Measurements from ENCODE around the gene MEGF9.
A peak's percentile ranks its signal among the peaks of the same experiment; 100 is the strongest.
"Not testable (repeated sequence)": the region's sequence is repeated elsewhere in the genome, so short reads cannot be mapped to it uniquely, and the experiment has no call there.

The MEGF9 gene

DNA sequence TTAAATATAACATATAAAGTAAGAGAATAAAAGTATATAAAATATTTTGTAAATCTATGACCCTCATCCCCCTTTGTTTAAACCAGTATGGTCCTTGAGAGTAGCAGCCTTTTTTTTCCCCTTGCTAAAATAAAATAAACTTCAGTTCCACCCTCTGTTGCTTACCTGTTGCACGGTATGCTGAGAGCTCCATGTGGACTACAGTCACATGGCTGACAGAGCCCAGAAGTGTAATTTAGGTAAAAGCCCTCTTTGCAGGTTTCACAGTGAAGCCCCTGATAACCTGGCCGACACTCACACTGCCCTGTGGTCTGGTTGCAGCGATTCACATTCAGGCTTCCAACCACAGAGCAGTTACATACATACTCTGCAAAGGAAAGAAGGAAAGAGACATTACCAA, 55.1 kb downstream of the MEGF9 start:
- DNase-seq (ENCODE audit: low read depth, low spot score) = no peak

DNA sequence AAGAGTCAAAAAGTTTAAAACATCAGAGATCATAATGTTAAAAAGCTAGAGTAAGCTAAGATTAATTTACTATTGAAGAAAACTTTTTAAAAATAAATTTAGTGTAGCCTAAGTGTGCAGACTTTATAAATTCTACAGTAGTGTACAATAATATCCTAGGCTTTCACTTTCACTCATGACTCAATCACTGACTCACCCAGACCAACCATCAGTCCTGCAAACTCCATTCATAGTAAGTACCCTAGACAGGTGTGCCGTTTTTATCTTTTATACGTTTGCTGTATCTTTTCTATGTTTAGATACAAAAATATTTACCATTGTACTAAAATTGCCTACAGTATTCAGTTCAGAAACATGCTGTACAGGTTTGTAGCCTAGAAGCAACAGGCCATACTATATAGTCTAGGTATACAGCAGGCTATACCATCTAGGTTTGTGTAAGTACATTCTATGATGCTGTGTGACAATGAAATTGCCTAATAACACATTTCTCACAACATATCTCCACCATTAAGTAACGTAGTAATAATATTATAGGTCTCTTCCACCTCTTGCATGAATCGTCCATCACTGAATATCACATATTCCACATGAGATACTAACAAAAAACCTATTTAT, 59.2 kb downstream of the MEGF9 start:
- DNase-seq (ENCODE audit: low read depth, low spot score) = peak; percentile 56

DNA sequence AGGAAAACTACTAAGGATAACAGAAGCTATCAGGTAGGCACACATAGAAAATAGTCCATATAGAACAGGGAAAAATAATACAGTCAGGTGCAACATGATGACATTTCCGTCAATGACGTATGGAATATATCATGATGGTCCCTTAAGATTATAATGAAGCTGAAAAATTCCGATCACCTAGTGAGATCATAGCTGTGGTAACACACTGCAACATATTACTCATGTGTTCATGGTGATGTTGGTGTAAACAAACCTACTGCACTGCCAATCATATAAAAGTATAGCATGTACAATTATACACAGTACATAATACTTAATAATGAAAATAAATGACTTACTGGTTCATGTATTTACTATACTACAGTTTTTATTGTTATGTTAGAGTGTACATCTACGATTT, 60.0 kb downstream of the MEGF9 start:
- DNase-seq (ENCODE audit: low read depth, low spot score) = no peak

DNA sequence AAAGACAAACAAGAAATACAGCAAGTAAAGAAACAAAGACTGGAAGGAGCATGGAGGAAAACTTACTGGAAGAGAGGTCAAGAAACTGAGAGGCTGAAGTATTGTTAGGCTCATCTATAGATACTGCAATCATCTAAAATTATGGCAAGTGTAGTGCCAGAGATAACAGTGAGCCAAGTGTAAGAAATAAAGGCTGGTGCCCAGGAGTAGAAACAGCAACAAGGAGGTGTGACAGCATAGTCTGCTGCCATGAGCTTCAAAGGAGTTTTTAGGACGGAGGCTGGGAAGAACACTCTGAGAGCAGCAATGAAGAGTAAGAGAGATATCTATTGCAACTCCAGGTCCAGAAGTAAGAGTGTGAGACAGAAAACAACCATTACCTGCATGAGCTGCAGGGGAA, 60.5 kb downstream of the MEGF9 start:
- DNase-seq (ENCODE audit: low read depth, low spot score) = no peak

DNA sequence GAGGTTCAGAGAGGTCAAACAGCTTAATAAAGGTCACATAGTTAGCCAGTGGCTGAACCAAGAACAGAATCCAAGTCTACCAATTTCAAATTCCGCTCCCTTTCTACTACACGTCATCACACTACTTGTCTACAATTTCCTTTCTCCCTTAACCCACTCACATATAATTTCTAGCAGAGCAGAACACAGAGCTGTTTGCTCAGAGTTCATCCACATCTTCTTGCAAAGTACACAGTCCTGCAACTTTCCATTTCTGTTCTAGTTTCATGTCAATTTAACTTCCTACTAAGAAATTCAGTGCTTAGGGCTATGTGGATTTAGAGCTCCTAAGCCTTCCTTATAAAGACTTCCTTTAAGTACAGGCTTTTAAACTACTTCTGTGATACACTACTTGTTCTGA, 61.3 kb downstream of the MEGF9 start:
- DNase-seq (ENCODE audit: low read depth, low spot score) = no peak

DNA sequence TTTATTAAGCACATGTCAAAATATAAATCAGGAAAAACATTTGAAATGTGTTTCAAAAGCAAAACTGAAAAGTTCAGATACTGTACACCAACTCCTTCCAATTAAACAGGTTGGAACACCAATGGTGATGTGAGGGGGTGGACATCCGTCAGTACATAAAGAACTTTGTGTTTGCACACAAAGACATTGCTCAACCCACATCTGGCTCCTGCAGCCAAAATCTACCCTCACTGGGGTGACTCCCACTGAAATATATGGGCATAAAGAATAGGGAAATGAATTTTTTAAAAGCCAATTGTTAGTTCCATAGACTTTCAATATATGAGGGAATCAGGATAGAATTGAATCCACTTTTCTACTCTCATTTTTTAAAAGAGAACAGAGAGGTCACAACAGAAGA, 63.9 kb downstream of the MEGF9 start:
- no peak for DNase-seq (ENCODE audit: low read depth, low spot score)

DNA sequence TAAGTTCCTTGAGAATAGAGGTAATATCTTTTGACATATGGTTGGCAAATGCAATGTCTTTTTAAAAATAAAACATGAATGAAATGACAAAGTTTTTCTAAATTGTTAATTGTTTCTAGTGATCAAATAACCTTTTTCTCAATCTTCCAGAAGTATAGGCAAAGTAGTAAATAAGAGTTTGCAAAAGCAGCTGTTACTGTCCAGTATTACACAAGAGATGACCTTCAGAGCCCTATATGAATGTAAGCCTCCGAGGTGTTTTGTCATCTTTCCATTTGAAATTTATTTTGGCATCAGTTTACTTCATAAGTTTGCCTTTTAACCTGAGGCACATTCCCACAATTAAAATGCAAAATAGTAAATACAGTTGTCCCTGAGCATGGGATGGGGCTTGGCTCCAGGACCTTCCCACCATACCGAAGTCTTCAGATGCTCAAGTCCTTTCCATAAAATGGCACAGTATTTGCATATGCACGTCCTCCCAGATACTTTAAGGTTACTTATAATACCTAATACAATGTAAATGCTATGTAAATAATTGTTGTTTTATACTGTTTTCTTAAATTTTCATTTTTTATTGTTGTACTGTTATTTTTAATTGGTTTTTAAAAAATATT, 65.6 kb downstream of the MEGF9 start:
- DNase-seq (ENCODE audit: low read depth, low spot score) = no peak

DNA sequence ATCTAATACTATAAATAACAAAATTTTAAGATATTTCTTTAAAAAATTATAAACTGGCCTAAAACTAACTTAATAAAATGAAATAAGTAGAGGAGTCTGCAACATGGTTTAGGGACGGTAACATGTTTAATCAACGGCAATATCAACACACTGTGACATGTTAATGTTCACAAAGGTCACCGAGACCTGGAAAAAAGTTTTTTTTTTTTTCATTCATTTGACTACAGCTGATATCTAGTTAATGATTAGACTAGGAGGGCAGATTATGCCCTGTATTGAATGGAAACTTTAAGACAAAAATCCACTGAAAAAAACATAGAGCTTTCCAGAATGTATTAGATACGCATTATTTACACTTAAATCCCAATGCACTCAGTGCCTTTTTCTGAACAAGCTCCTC, 67.3 kb downstream of the MEGF9 start:
- no peak for DNase-seq (ENCODE audit: low read depth, low spot score)

DNA sequence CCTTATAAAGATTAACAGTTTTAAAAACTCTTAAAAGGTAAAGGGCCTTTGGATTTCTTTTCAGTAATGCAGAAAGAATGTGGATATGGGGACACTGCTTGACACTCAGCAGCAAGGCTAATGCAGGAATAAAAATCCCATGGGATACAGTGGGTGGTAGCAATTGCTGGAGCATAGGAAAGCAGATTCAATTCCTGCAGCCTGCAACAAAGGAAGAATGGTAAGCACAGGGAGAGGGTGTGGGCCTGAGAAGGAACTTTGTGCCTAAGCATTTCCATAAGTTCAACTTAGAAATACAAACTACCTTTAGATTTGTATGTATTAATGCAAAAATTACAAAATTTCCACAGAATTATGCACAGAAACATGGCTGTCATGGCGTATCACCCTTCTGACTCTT, 68.5 kb downstream of the MEGF9 start:
- DNase-seq (ENCODE audit: low read depth, low spot score) = no peak

DNA sequence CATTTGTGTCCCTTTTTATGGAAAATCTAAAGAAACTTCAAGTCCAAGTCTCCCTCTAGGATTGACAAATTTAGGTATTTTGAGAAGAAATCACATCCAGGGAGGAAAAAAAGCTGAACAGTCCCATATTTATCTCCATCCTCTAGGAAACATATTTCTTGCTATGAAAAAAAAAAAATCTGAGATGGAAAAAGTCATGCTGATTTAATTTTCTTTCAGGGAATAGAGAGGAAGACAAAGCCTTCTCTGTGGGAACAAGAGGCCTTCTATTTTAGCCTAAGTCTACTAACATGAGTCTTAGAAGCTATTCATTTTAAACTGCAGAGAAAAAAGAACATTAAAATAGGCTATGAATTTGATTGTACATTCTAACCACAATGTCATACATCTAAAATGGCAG, 71.2 kb downstream of the MEGF9 start:
- DNase-seq (ENCODE audit: low read depth, low spot score) = no peak

DNA sequence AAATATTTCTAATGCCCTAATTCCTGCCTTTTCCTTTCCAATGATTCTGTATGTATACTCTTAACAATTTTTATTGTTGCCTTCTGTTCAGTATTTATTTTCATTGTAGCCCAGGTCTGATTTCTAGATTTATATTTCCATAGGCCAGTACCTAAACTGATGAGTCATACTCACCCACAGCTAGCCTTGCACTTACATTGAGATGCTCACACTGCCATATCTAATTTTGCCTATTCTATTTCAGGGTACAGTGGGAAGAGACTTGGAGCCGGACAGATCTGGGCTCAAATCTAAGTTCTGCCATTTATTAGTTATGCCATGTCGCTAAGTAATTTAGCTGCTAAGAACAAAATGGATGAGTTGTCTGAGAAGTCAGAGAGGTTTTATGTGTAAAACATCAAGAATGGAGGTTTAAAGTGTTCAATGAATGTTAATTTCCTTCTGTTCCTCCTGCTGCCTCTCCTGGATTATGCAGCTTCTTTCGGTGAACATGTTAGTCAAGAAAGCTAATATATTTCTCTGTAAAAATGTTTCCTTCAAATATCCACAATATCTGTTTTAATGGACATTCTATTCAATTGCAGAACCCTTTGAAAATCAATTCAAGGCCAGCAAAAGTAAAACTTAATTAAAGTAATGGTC, 72.0 kb downstream of the MEGF9 start:
- DNase-seq (ENCODE audit: low read depth, low spot score) = no peak

DNA sequence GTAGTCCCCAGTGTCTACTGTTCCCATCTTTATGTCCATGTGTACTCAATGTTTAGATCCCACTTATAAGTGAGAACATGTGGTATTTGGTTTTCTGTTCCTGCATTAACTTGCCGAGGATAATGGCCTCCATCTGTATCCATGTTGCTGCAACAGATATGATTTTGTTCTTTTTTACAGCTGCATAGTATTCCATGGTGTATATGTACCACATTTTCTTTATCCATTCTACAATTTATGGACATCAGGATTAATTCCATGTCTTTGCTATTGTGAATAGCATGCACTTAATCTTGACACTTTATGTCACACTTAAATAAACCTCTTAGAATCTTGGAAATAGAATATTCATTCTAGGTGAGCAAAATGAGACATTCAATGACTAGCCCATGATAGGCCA, 73.4 kb downstream of the MEGF9 start:
- DNase-seq (ENCODE audit: low read depth, low spot score) = not testable (repeated sequence)

DNA sequence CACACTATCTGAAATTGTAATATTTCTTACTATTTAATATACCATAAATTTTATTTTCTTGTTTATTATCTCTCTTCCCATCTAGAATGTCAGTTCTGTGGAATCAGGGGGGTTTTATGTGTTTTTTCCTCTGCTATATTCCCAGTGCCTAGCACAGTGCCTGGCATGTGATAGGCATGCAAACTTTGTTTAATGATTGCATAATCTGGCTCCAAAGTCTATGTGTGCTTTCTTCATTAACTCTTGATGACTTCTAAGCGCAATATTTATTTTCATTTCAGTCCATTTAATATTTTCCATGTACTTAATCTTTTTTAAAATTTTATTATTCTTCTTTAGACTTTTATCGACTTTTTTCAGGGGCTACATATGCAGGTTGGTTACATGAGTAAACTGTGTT, 73.9 kb downstream of the MEGF9 start:
- DNase-seq (ENCODE audit: low read depth, low spot score) = no peak

DNA sequence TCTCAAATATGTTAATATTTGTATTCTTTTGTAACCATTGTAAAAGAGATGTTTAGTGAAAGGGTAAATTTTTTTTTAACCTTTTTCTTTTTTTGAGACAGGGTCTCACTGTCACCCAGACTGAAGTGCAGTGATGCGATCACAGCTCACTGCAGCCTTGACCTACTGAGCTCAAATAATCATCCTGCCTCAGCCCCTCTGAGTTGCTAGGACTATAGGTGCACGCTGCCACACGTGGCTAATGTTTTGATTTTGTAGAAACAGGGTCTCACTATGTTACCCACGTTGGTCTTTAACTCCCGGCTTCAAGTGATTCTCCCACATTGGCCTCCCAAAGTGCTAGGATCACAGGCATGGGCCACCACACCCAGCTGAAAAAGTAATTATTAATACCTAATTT, 76.4 kb downstream of the MEGF9 start:
- no peak for DNase-seq (ENCODE audit: low read depth, low spot score)

DNA sequence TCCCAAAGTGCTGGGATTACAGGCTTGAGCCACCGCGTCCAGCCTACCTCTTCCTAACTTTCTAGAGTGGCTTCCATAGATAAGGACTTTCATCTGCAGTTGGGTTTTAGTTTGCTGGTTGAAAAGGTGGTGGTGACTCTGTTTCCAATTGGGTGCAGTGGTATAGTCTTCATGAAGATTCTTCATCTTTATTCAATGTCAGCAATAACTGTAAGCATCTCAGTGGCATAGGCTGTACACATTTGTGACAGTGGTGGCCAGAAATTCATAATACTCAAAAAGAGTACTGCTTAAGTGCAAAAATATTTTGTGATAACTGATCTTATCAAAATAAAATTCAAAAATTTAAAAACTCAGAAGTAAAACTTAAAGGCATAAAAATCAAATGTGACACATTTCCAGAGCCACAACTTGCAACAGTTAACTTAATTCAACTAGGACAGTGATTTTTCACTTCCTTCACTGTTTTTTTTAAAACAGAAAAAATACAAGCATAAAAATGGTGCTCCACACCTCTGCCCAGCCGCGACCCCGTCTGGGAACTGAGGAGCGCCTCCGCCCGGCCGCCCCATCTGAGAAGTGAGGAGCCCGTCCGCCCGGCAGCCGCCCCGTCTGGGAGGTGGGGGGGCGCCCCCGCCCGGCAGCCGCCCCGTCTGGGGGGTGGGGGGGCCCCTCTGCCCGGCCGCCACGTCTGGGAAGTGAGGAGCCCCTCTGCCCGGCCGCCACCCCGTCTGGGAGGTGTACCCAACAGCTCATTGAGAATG, 77.9 kb downstream of the MEGF9 start:
- DNase-seq (ENCODE audit: low read depth, low spot score) = no peak

DNA sequence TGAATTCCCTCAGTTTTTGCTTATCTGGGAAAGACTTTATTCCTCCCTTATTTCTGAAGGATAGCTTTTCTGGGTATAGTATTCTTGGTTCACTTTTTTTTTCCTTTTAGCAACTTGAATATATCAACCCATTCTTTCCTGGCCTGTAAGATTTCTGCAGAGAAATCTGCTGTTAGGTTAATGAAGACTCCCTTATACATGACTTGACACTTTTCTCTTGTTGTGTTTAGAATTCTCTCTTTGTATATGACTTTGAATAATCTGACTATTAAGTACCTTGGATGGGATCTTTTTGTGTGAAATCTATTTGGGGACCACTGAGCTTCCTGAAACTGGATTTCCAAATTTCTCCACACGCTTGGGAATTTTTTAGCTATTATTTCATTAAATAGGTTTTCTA, 79.3 kb downstream of the MEGF9 start:
- DNase-seq (ENCODE audit: low read depth, low spot score) = no peak

DNA sequence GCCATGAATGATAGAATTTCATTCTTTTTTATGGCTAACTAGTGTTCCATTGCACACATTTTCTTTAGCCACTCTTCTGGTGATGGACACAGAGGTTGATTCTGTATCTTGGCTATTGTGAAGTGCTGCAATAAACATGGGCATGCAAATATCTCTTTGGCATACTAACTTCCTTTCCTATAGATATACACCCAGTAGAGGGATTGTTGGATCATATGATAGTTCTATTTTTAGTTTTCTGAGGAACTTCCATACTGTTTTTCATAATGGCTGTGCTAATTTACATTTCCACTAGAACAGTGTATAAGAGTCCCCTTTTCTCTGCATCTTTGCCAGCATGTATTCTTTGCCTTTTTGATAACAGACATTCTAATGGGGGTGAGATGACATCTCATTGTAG, 83.9 kb downstream of the MEGF9 start:
- no peak for DNase-seq (ENCODE audit: low read depth, low spot score)

DNA sequence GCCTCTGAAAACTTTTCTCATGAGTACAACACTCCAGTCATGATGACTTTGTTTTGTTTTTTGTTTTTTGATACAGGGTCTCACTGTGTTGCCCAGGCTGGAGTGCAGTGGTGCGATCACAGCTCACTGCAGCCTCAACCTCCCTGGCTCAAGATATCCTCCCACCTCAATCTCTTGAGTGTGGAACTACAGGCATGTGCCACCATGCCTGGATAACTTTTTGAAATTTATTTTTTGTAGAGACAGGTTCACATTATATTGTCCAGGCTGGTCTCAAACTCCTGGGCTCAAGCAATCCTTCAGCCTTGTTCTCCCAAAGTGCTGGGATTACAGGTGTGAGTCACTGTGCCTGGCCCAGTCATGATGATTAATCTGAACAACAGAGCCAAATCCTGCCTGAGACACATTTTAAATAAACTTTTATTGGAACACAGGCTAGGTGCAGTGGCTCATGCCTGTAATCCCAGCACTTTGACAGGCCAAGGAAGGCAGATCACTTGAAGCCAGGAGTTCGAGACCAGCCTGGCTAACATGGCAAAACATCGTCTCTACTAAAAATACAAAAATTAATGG, 85.3 kb downstream of the MEGF9 start:
- DNase-seq (ENCODE audit: low read depth, low spot score) = peak; percentile 19

DNA sequence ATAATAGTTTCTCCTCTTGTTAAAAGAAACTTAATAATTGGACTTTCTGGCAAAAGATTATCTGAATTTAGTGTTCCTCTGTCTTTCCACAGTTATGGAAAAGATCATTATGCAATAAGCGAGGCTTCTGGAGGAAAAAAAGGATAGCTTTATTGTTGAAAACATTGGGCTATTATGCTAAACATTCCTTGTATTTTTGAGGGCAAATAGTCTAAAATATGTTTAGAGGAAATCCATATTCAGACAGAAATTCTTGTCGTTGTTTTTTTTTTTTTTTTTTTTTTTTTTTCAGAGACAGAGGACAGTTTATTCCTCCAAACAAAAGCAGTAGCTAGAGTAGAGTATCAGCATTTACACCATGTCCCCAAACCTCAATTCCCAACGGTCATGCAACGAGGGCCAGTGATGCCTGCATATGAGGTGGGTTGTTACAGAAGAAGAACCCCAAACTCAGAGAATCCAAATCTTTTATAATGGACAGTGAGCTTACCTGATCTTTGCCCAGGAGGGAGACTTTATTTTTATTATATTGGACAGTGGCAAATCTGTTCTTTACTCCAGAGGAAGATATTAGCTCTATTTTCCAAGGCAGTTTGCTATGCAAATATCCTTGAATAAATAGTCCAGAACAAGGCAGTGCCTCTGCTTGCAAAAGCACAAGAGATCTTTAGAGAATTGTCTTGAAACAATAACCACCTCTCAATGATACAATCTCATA, 85.9 kb downstream of the MEGF9 start:
- no peak for DNase-seq (ENCODE audit: low read depth, low spot score)

DNA sequence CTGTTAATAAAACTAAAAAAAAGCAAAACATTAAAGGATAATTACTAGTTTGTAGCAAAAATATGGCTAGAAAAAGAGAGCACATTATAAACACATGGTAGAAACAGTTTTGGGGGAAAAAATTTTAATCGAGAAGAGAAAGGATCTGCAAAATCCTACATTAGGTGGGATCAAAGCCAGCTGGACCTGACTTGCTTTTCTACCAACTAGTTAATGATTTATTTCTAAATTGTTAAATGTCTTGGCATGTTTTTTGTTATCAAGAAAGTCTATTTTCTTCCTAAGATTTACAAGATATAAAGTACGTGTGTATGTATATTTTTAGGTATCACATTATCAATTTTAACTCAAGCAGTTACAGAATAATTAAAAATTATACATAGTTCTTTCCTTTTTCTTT, 87.2 kb downstream of the MEGF9 start:
- DNase-seq (ENCODE audit: low read depth, low spot score) = no peak

DNA sequence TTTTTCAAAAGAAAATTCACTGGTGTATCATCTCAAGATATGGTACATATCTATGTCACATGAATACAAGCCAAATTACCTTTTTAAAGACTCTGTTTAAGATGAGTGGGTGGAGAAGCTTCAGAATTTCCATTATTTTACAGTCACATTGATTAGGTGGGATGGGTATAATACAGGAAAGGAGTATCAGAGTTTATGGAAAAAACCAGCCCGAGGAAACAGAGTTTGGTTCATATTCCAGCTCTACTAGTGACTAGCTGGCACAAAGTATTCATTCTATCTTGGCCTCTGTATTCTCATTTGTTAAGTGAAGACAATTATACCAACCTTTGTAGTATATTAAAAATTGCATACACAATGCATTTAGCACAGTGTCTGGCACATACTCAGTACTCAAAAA, 87.8 kb downstream of the MEGF9 start:
- no peak for DNase-seq (ENCODE audit: low read depth, low spot score)

DNA sequence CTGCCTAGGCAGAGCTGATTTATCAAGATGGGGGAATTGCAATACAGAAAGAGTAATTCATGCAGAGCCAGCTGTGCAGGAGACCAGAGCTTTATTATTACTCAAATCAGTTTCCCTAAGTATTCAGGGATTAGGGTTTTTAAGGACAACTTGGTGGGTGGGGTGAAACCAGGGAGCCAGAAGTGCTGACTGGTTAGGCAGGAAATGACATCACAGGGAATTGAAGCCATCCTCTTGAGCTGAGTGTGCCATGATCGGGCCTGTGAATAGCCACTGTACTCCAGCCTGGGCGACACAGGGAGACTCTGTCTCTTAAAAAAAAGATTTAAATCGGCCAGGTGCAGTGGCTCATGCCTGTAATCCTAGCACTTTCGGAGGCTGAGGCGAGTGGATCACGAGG, 89.0 kb downstream of the MEGF9 start:
- DNase-seq (ENCODE audit: low read depth, low spot score) = no peak
